KMS-11 (cell line): ENCODE measurements around the gene FOXG1.

ENCODE experiments used
- H2AFZ ChIP-seq: fragments of 200-600 bp; sonication (generic); 2 replicates; pipeline ENCODE4 v1.6.1; 2016; ENCODE audit warnings: antibody characterized with exemption, mixed run types, low read depth
- H3K27ac ChIP-seq: fragments of 200-600 bp; sonication (generic); 2 replicates; pipeline ENCODE4 v1.6.1; 2016; ENCODE audit warnings: mild to moderate bottlenecking, mixed run types
- H3K27me3 ChIP-seq: fragments of 200-600 bp; sonication (generic); 2 replicates; pipeline ENCODE4 v1.6.1; 2017; ENCODE audit warnings: mild to moderate bottlenecking, low read depth, mixed run types, moderate library complexity; ENCODE audit not compliant: insufficient read depth
- H3K36me3 ChIP-seq: fragments of 200-600 bp; sonication (generic); 2 replicates; pipeline ENCODE4 v1.6.1; 2017; ENCODE audit warnings: mild to moderate bottlenecking, mixed run types; ENCODE audit not compliant: insufficient read depth
- H3K4me1 ChIP-seq: fragments of 200-600 bp; sonication (generic); 2 replicates; pipeline ENCODE4 v1.6.1; 2016; ENCODE audit warnings: mild to moderate bottlenecking, low read depth, mixed run types; ENCODE audit not compliant: poor library complexity, severe bottlenecking
- H3K4me2 ChIP-seq: fragments of 200-600 bp; sonication (generic); 2 replicates; pipeline ENCODE4 v1.7.0; 2016; ENCODE audit warnings: mild to moderate bottlenecking, mixed run types
- H3K4me3 ChIP-seq: fragments of 200-600 bp; sonication (generic); IDR thresholded peaks from 2 replicates; pipeline ENCODE4 v1.6.1; 2017; ENCODE audit warnings: low read depth, low read length, mixed read lengths; ENCODE audit not compliant: insufficient read depth
- H3K79me2 ChIP-seq: fragments of 200-600 bp; sonication (generic); 2 replicates; pipeline ENCODE4 v1.6.1; 2016; ENCODE audit warnings: low read depth, mixed run types; ENCODE audit not compliant: insufficient read depth
- H3K9ac ChIP-seq: fragments of 200-600 bp; sonication (generic); 2 replicates; pipeline ENCODE4 v1.6.1; 2016; ENCODE audit warnings: mild to moderate bottlenecking, mixed run types
- H4K20me1 ChIP-seq: fragments of 200-600 bp; sonication (generic); 2 replicates; pipeline ENCODE4 v1.6.1; 2016; ENCODE audit warnings: mild to moderate bottlenecking, mixed run types; ENCODE audit not compliant: insufficient read depth
- CTCF ChIP-seq: fragments of 200-600 bp; sonication (generic); conservative IDR thresholded peaks from 2 replicates; pipeline ENCODE4 v1.6.1; 2017; ENCODE audit warnings: low read depth, mild to moderate bottlenecking, antibody characterized with exemption, low read length, moderate library complexity, mixed read lengths

FOXG1 gene

GRCh38 chr14:28754209-28754985 lies 12.2 kb upstream of the FOXG1 start:
- TF ChIP-seq CTCF: peak; percentile 75
- H3K27me3 ChIP-seq: no peaks in the 10 kb centered on the region

GRCh38 chr14:28755198-28755815 lies 11.3 kb upstream of the FOXG1 start:
- Histone ChIP-seq H3K4me1 (no peaks in the 10 kb centered on the region), H3K27ac (no peak overlapping the region), H3K4me3 (no peak overlapping the region), H3K36me3 (no peaks in the 10 kb centered on the region), H3K4me2 (no peak overlapping the region), H2AFZ (no peak overlapping the region), H3K79me2 (no peaks in the 10 kb centered on the region), H3K9ac (no peak overlapping the region), H3K27me3 (no peaks in the 10 kb centered on the region), H4K20me1 (no peaks in the 10 kb centered on the region)
- TF ChIP-seq CTCF: no peak

More at GRCh38 chr14:28754209-28754985, 12.2 kb upstream of the FOXG1 start:
- Histone ChIP-seq H3K27ac (no peak overlapping the region), H3K4me3 (no peak overlapping the region), H2AFZ (no peak overlapping the region), H3K9ac (no peak overlapping the region), H4K20me1 (no peaks in the 10 kb centered on the region), H3K36me3 (no peaks in the 10 kb centered on the region), H3K79me2 (no peaks in the 10 kb centered on the region), H3K4me2 (no peak overlapping the region), H3K4me1 (no peaks in the 10 kb centered on the region)

GRCh38 chr14:28755884-28756268 lies 10.7 kb upstream of the FOXG1 start:
- Histone ChIP-seq H3K79me2 (no peaks in the 10 kb centered on the region), H3K27ac (no peak overlapping the region), H3K9ac (no peak overlapping the region), H2AFZ (no peak overlapping the region), H3K4me3 (no peak overlapping the region), H3K4me1 (no peaks in the 10 kb centered on the region), H3K4me2 (no peak overlapping the region), H3K36me3 (no peaks in the 10 kb centered on the region), H4K20me1 (no peaks in the 10 kb centered on the region), H3K27me3 (no peaks in the 10 kb centered on the region)
- no peak for TF ChIP-seq CTCF

- Histone ChIP-seq H3K4me2 (no peak overlapping the region), H3K9ac (no peak overlapping the region), H3K27me3 (no peaks in the 10 kb centered on the region), H3K4me1 (no peaks in the 10 kb centered on the region), H3K79me2 (no peaks in the 10 kb centered on the region), H3K27ac (no peak overlapping the region), H2AFZ (no peak overlapping the region), H3K4me3 (no peak overlapping the region), H4K20me1 (no peaks in the 10 kb centered on the region), H3K36me3 (no peaks in the 10 kb centered on the region)
- TF ChIP-seq CTCF: no peak
Measured at GRCh38 chr14:28756269-28756883, 10.2 kb upstream of the FOXG1 start.
